Thyroid gland (tissue), 4 donors: ENCODE measurements around the gene ALOX5AP.

ENCODE experiments used
- POLR2A ChIP-seq, 2 donors: fragments of 450-650 bp; IDR thresholded peaks; one replicate each; pipeline ENCODE4 v1.6.1; 2017; ENCODE audit warnings: antibody characterized with exemption in 2 of 2, mild to moderate bottlenecking in 2 of 2, moderate library complexity in 1 of 2
- TF ChIP-seq, protein P1 (sequence below), 6 experiments: fragments of 200-600 bp in 3 of 6; fragments of 450-650 bp in 3 of 6; sonication (generic) in 3 of 6; IDR thresholded peaks; one replicate each; pipeline ENCODE4 v1.5.1; 2016 to 2019; ENCODE audit warnings: antibody characterized with exemption in 6 of 6, mild to moderate bottlenecking in 2 of 6, inconsistent platforms in 1 of 6, moderate library complexity in 1 of 6

DNA sequence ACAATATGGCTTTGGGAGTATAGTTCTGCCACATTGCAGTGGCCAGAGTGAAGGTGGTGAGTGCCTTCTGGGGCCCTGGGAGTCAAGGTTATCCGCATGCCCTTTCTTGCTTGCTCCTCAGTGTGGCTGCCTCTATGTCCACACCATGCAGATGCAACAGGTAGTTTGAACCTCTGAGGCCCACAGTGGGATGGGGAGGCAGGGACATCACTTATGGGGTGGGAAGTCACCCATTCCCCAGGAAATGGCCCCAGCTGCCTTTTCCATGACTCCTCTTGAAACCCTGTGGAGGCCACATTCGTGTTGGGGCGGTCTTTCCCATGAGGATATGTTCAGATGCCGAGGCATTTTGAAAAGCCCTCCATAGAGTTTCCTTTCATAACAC, 20.0 kb upstream of the ALOX5AP start:
- TF ChIP-seq, protein P1, sequence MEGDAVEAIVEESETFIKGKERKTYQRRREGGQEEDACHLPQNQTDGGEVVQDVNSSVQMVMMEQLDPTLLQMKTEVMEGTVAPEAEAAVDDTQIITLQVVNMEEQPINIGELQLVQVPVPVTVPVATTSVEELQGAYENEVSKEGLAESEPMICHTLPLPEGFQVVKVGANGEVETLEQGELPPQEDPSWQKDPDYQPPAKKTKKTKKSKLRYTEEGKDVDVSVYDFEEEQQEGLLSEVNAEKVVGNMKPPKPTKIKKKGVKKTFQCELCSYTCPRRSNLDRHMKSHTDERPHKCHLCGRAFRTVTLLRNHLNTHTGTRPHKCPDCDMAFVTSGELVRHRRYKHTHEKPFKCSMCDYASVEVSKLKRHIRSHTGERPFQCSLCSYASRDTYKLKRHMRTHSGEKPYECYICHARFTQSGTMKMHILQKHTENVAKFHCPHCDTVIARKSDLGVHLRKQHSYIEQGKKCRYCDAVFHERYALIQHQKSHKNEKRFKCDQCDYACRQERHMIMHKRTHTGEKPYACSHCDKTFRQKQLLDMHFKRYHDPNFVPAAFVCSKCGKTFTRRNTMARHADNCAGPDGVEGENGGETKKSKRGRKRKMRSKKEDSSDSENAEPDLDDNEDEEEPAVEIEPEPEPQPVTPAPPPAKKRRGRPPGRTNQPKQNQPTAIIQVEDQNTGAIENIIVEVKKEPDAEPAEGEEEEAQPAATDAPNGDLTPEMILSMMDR (IDR thresholded peaks at IDR 0.05): no peak
- no peak for TF ChIP-seq POLR2A (IDR thresholded peaks at IDR 0.05)
